Lower lobe of right lung (tissue), 2 donors: ENCODE results near the gene SLC16A7. TPM values are rescaled to one million over a fixed set of nuclear protein-coding genes. Genes with fewer than 3 reads are reported as not detected.

ENCODE experiments used
- ATAC-seq, 2 donors: fragments of 200-7000 bp; cut with Tn5 transposase; one replicate each; pipeline ENCODE4 v1.9.1; 2020 to 2022; ENCODE audit warnings: mild to moderate bottlenecking in 2 of 2, moderate library complexity in 2 of 2
- DNase-seq: peaks from one replicate; pipeline ENCODE4 v3.0.0-alpha.2; 2020
- H3K27ac ChIP-seq: fragments of 200-600 bp; one replicate; pipeline ENCODE4 v1.8.0; 2022
- H3K27me3 ChIP-seq: fragments of 200-600 bp; one replicate; pipeline ENCODE4 v1.8.0; 2022; ENCODE audit warnings: low read depth
- H3K36me3 ChIP-seq: fragments of 200-600 bp; one replicate; pipeline ENCODE4 v1.8.0; 2022; ENCODE audit warnings: mild to moderate bottlenecking
- H3K4me1 ChIP-seq: fragments of 200-600 bp; one replicate; pipeline ENCODE4 v1.8.0; 2022
- H3K4me3 ChIP-seq: fragments of 200-600 bp; one replicate; pipeline ENCODE4 v1.8.0; 2022; ENCODE audit warnings: mild to moderate bottlenecking
- H3K9me3 ChIP-seq: fragments of 200-600 bp; one replicate; pipeline ENCODE4 v1.8.0; 2022
- CTCF ChIP-seq: fragments of 200-600 bp; IDR thresholded peaks from one replicate; pipeline ENCODE4 v1.8.0; 2022; ENCODE audit warnings: antibody characterized with exemption, mild to moderate bottlenecking
- intact Hi-C: fragments of 100-400 bp; cut with DNase I; formaldehyde crosslinking; loops from one replicate; pipeline ENCODE4 v1.11.0; 2022
- total RNA-seq: library from RNA; stranded (reverse); fragmentation: NEBNext Ultra II Directional; extraction: Animal tissue kit (Norgen Biotek cat#: 25700); gene quantifications from one replicate; pipeline ENCODE4 v1.2.1, GENCODE V29; 2021
- donor health status: DM: no; HTN: yes; CAD: no; lungs with severe emphysema.

Gene SLC16A7
- total RNA-seq, 1 donor from 2014 or later = 13.3 TPM

DNA sequence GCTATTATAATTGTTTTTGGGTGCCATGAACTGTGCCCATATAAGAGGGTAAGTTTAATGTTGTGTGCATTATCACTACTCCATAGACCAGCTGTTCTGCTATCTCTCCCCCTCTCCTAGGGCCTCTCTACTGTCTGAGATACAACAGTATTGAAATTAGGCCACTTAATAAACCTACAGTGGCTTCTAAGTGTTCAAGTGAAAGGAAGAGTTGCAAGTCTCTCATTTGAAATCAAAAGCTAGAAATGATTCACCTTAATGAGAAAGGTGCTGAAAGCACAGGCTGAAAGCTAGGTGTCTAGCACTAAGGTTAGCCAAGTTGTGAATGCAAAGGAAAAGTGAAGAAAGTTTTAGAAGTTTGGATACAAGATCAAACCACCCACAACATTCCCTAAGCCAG is 168.0 kb downstream of the SLC16A7 start:
- DNase-seq = no peak
- no peak overlapping the region for H3K27ac ChIP-seq
- H3K4me1 ChIP-seq = no peaks in the 10 kb centered on the region
- H3K27me3 ChIP-seq = no peaks in the 10 kb centered on the region
- no peaks in the 10 kb centered on the region for H3K36me3 ChIP-seq
- H3K9me3 ChIP-seq = no peaks in the 10 kb centered on the region
- no peak for TF ChIP-seq CTCF
- no peak for ATAC-seq
- intact Hi-C loops = no loop called here
- H3K4me3 ChIP-seq = no peak overlapping the region

GRCh38 chr12:59768031-59768430 is 172.2 kb downstream of the SLC16A7 start:
- H3K4me1 ChIP-seq = no peaks in the 10 kb centered on the region
- no peak overlapping the region for H3K27ac ChIP-seq
- DNase-seq (no peak), ATAC-seq (no peak)
- H3K9me3 ChIP-seq = no peaks in the 10 kb centered on the region
- no peaks in the 10 kb centered on the region for H3K36me3 ChIP-seq
- intact Hi-C loops = no loop called here
- no peaks in the 10 kb centered on the region for H3K27me3 ChIP-seq
- H3K4me3 ChIP-seq = no peak overlapping the region
- TF ChIP-seq CTCF = no peak

DNA sequence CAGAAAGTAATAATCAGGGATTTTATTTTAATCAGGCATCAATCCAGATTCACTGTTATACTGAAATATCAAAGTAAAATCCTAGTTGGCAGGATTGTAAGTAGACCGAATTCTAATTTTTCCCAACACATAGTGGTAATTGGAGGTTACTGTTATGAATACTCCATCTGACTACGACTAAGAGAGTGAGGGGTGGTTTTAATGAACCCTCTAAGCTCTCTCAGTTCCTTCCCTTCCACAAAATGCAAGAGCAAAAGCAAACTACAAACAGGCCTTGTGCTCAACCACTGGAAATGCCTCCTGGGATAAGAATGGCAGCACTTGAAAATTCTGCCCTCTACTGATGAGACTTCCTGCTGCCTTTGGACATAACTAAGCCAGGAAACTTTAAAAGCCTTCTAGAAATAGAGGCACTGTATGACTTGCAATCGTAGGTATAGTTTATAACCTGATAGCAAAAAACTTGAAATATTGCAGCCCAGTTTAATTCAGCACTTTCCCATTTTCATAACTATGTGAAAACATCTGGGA is 184.8 kb downstream of the SLC16A7 start:
- DNase-seq (no peak), ATAC-seq (no peak)
- Histone ChIP-seq H3K36me3 (no peaks in the 10 kb centered on the region), H3K9me3 (no peaks in the 10 kb centered on the region), H3K4me1 (no peaks in the 10 kb centered on the region), H3K4me3 (no peak overlapping the region), H3K27me3 (no peaks in the 10 kb centered on the region), H3K27ac (no peak overlapping the region)
- intact Hi-C loops = no loop called here
- TF ChIP-seq CTCF = no peak

GRCh38 chr12:59787610-59788009 is 191.8 kb downstream of the SLC16A7 start:
- DNase-seq = no peak
- Histone ChIP-seq H3K36me3 (no peaks in the 10 kb centered on the region), H3K4me3 (no peak overlapping the region), H3K9me3 (no peaks in the 10 kb centered on the region), H3K27me3 (no peaks in the 10 kb centered on the region), H3K4me1 (no peaks in the 10 kb centered on the region), H3K27ac (no peak overlapping the region)
- intact Hi-C loops = no loop called here
- TF ChIP-seq CTCF = no peak
- no peak for ATAC-seq

DNA sequence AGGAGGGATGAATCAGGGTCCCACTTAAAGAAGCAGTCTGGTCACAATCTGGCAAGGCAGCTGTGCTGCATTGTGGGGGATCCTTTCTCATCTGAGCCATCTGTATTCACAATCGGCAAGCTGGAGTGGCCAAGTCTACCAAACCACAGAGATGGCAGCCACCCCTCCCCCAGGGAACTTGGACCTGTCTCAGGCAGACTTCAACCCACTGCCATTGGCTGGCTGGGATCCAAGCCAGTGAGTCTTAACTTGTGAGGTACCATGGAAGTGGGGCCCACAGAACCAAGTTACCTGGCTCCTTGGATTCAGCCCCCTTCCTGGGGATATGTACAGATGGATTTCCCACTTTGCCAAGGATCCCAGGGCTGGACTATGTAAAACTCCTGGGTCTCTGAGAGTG is 196.8 kb downstream of the SLC16A7 start:
- Histone ChIP-seq H3K9me3 (no peaks in the 10 kb centered on the region), H3K36me3 (no peaks in the 10 kb centered on the region), H3K27ac (no peak overlapping the region), H3K27me3 (no peaks in the 10 kb centered on the region), H3K4me1 (no peaks in the 10 kb centered on the region), H3K4me3 (no peak overlapping the region)
- intact Hi-C loops = no loop called here
- ATAC-seq = no peak
- DNase-seq = no peak
- TF ChIP-seq CTCF = no peak

GRCh38 chr12:59803735-59804134 is 207.9 kb downstream of the SLC16A7 start:
- no peaks in the 10 kb centered on the region for H3K4me1 ChIP-seq
- no peak for DNase-seq
- intact Hi-C loops = no loop called here
- no peaks in the 10 kb centered on the region for H3K27me3 ChIP-seq
- H3K27ac ChIP-seq = no peak overlapping the region
- no peak for ATAC-seq
- H3K36me3 ChIP-seq = no peaks in the 10 kb centered on the region
- TF ChIP-seq CTCF = no peak
- no peak overlapping the region for H3K4me3 ChIP-seq
- H3K9me3 ChIP-seq = peaks cover 11% of the 10 kb centered on the region
